AG09309 (cell line): ENCODE results near the gene DNMT3A.

Source experiments
- DNase-seq: peaks from one replicate; pipeline ENCODE4 v3.0.0-alpha.2; 2010; ENCODE audit warnings: low read depth
- H3K4me3 ChIP-seq: 2 replicates; pipeline ENCODE4 v1.5.1; 2011; ENCODE audit warnings: mild to moderate bottlenecking, low read depth, low read length, moderate library complexity; ENCODE audit not compliant: control insufficient read depth
- CTCF ChIP-seq: IDR thresholded peaks from 2 replicates; pipeline ENCODE4 v1.5.1; 2011; ENCODE audit warnings: mild to moderate bottlenecking, low read depth, low read length, inconsistent platforms; ENCODE audit not compliant: insufficient read depth, control insufficient read depth; ENCODE audit errors: missing control alignments

Gene DNMT3A

GRCh38 chr2:25236736-25237135 lies 105.0 kb downstream of the DNMT3A start:
- DNase-seq: no peak
- H3K4me3 ChIP-seq: no peak overlapping the region
- TF ChIP-seq CTCF: no peak

- no peak for TF ChIP-seq CTCF
- no peak overlapping the region for H3K4me3 ChIP-seq
- DNase-seq: no peak
Observed at GRCh38 chr2:25234738-25235137, 107.0 kb downstream of the DNMT3A start.

DNA sequence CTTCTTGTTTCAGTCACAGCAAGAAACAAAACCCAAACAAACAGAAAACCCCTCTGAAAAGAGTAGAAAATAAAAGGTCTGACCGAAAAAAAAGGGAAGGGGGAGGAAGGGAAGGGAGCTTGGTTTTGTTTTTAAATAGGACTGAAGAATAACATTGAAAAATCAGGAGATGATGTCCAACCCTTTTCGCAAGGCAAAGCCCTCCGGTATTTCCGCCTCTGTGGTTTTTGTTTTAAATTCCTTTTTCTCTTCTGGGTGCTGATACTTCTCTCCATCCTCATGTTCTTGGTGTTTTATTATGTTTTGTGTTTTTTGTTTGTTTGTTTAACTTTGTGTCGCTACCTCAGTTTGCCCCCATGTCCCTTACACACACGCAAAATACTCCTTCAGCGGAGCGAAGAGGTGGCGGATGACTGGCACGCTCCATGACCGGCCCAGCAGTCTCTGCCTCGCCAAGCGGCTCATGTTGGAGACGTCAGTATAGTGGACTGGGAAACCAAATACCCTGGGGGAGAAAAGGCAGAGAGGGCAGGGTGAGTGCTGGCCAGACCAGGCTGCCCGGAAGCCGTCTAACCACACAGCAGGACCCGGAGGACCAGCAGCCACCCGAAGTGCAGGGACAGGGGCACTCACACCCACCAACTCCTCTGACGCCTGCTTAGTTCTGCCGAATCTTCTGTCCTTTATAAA lies 107.7 kb downstream of the DNMT3A start:
- no peak for DNase-seq
- no peak overlapping the region for H3K4me3 ChIP-seq

DNA sequence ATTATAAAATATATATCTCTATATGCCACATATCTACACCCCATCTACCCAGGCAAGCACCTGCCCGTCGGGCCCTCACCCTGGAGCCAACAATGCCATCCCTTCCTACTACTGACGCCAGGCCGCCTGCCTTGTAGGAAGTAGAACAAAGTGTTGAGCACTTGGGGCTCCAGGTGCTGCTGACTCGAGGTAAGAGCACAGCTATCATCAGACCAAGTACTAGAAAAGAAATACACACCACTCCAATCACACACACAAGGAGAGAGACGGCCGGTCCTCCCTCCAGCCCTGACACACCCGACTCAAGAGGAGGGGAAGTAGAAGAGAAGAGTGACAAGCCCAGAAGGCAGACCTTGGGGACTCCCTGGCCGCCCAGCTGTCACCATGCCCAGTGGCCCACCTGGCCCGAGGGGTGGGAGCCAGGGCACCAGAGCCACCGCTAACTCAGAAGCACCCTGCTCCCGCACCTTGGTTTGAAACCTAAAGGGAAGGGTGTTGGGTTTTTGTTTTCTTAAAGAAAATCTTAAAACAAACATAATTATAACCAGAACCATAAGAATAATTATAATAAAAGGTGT lies 109.4 kb downstream of the DNMT3A start:
- H3K4me3 ChIP-seq: no peak overlapping the region
- no peak for TF ChIP-seq CTCF
- no peak for DNase-seq

More for the DNA sequence above, 107.7 kb downstream of the DNMT3A start:
- TF ChIP-seq CTCF: no peak

DNA sequence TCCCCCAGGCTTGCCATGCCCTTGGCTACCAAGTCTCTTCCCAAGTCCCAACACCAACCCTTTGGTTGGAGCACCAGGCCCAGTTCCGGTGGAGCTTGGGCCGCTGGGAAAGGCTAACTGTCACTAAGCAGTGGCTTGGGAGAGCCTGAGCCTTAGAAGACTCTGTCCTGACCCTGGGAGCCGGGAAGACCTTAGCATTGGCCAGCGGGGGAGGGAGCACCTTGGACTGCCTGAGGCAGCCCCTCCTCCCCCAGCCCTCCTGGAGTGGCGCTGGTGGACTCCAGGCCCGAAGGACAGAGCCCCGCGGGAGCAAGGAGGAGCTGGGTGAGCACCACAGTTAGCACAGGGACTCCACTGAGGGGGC lies 110.8 kb downstream of the DNMT3A start:
- no peak for TF ChIP-seq CTCF
- DNase-seq: no peak
- no peak overlapping the region for H3K4me3 ChIP-seq

DNA sequence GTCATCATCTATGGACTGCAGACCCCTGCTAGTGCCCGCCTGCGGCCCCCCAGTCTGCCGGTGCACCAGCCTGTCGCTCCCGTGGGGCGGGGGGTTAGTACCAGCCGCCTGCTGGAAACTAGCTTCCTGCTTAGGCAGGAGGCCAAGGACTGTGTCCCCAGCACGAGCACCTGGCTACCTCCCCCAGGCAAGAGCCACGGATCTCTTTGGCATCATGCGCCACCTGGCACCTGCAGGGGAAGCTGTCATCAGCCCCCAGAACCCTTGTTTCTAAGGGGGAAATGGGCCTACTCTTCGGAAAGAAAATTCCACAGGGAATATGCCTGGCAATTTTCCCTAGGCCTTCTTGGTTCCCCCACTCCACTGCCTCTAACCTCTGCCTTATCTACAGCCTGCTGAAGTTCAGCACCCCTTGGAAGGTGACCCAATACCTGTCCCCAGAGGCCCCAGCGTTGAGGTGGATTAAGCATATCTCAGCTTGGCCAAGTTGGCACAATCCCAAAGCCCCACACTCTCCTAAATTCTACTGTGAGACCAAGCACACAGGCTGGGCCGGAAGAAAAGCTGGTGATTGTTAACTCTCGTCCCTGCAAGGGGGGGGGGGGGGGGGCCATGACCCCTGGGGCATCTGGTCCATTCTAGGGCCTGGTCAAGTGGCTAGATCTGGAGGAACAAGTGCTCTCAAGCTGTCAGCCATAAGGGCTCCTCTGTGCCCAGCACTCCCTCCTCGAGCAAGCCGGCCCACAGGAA lies 111.4 kb downstream of the DNMT3A start:
- DNase-seq: no peak
- no peak for TF ChIP-seq CTCF
- no peak overlapping the region for H3K4me3 ChIP-seq
